Gastroesophageal sphincter (tissue), 3 donors: ENCODE results near the gene BANP.

Experiments
- CTCF ChIP-seq, 4 experiments: fragments of 200-600 bp in 2 of 4; fragments of 450-650 bp in 2 of 4; sonication (generic) in 1 of 4; IDR thresholded peaks; one replicate each; pipeline ENCODE4 v1.5.1; 2017 to 2019; ENCODE audit warnings: antibody characterized with exemption in 4 of 4, mild to moderate bottlenecking in 2 of 4, moderate library complexity in 2 of 4
- EP300 ChIP-seq: sonication (generic); formaldehyde crosslinking; IDR thresholded peaks from one replicate; pipeline ENCODE4 v1.6.1; 2017; ENCODE audit warnings: antibody characterized with exemption, mild to moderate bottlenecking
- POLR2A ChIP-seq, 2 donors: fragments of 450-650 bp; IDR thresholded peaks; one replicate each; pipeline ENCODE4 v1.6.1; 2017; ENCODE audit warnings: antibody characterized with exemption in 2 of 2, mild to moderate bottlenecking in 2 of 2, moderate library complexity in 1 of 2

GRCh38 chr16:87922250-87922871 is 28.9 kb upstream of the BANP start:
- no peak for TF ChIP-seq CTCF (IDR thresholded peaks at IDR 0.05)
- TF ChIP-seq EP300, result no peak
- no peak for TF ChIP-seq POLR2A (IDR thresholded peaks at IDR 0.05)
